PFSK-1 (cell line): Measurements from ENCODE around the gene RANBP10.

Source experiments
- FOXP2 ChIP-seq: optimal IDR thresholded peaks from 2 replicates; pipeline ENCODE3; 2011; ENCODE audit warnings: borderline replicate concordance, control low read depth, inconsistent platforms; ENCODE audit not compliant: insufficient read depth; ENCODE audit errors: extremely low read length, extremely low read depth
- POLR2AphosphoS5 ChIP-seq: IDR thresholded peaks from 2 replicates; pipeline ENCODE4 v1.6.1; 2012; ENCODE audit warnings: low read depth, mild to moderate bottlenecking, control low read depth, low read length, moderate library complexity
- SIN3A ChIP-seq: IDR thresholded peaks from 2 replicates; pipeline ENCODE4 v1.6.1; 2012; ENCODE audit warnings: mild to moderate bottlenecking, low read length, moderate library complexity, borderline replicate concordance; ENCODE audit not compliant: insufficient read depth
- TAF1 ChIP-seq: IDR thresholded peaks from 2 replicates; pipeline ENCODE4 v1.6.1; 2012; ENCODE audit warnings: low read length, control low read depth, borderline replicate concordance; ENCODE audit not compliant: insufficient read depth
- TF ChIP-seq, protein P1 (sequence below), 2 experiments: IDR thresholded peaks; 2 replicates each; pipeline versions ENCODE4 v1.6.1 to v1.8.0; 2011 to 2012; ENCODE audit warnings: low read depth in 2 of 2, low read length in 2 of 2, control low read depth in 1 of 2, inconsistent platforms in 1 of 2, mild to moderate bottlenecking in 1 of 2, moderate library complexity in 1 of 2; ENCODE audit not compliant: insufficient read depth in 1 of 2

RANBP10 gene

DNA sequence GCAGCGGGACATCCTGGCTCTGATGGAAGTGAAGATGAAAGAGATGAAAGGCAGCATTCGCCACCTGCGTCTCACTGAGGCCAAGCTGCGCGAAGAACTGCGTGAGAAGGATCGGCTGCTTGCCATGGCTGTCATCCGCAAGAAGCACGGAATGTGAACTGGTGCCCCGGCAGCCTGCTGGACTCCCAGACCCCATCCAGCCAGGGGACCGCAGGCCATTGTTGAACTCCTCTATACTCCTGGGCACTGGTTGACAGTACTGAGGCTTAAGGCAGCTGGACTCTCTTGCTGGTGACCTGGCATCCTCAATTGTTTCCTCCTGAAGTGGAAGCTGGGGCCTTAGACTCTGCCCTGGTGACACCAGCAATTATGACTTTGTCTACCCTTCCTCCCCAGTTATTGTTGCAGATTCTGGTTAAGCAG, 37.0 kb upstream of the RANBP10 start:
- TF ChIP-seq, protein P1, sequence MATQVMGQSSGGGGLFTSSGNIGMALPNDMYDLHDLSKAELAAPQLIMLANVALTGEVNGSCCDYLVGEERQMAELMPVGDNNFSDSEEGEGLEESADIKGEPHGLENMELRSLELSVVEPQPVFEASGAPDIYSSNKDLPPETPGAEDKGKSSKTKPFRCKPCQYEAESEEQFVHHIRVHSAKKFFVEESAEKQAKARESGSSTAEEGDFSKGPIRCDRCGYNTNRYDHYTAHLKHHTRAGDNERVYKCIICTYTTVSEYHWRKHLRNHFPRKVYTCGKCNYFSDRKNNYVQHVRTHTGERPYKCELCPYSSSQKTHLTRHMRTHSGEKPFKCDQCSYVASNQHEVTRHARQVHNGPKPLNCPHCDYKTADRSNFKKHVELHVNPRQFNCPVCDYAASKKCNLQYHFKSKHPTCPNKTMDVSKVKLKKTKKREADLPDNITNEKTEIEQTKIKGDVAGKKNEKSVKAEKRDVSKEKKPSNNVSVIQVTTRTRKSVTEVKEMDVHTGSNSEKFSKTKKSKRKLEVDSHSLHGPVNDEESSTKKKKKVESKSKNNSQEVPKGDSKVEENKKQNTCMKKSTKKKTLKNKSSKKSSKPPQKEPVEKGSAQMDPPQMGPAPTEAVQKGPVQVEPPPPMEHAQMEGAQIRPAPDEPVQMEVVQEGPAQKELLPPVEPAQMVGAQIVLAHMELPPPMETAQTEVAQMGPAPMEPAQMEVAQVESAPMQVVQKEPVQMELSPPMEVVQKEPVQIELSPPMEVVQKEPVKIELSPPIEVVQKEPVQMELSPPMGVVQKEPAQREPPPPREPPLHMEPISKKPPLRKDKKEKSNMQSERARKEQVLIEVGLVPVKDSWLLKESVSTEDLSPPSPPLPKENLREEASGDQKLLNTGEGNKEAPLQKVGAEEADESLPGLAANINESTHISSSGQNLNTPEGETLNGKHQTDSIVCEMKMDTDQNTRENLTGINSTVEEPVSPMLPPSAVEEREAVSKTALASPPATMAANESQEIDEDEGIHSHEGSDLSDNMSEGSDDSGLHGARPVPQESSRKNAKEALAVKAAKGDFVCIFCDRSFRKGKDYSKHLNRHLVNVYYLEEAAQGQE (IDR thresholded peaks at IDR 0.05; ENCODE audit: insufficient read depth in 1 of 2, low read depth in 2 of 2, low read length in 2 of 2), result no peak
- TF ChIP-seq FOXP2, result no peak
- TF ChIP-seq SIN3A, result no peak
- TF ChIP-seq TAF1, result no peak
- TF ChIP-seq POLR2AphosphoS5, result no peak

DNA sequence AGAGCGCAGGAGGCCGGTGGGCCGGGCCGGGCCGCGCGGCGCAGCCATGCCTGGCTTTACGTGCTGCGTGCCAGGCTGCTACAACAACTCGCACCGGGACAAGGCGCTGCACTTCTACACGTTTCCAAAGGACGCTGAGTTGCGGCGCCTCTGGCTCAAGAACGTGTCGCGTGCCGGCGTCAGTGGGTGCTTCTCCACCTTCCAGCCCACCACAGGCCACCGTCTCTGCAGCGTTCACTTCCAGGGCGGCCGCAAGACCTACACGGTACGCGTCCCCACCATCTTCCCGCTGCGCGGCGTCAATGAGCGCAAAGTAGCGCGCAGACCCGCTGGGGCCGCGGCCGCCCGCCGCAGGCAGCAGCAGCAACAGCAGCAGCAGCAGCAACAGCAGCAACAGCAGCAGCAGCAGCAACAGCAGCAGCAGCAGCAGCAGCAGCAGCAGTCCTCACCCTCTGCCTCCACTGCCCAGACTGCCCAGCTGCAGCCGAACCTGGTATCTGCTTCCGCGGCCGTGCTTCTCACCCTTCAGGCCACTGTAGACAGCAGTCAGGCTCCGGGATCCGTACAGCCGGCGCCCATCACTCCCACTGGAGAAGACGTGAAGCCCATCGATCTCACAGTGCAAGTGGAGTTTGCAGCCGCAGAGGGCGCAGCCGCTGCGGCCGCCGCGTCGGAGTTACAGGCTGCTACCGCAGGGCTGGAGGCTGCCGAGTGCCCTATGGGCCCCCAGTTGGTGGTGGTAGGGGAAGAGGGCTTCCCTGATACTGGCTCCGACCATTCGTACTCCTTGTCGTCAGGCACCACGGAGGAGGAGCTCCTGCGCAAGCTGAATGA, 36.4 kb upstream of the RANBP10 start:
- TF ChIP-seq FOXP2, result no peak
- TF ChIP-seq, protein P1 (IDR thresholded peaks at IDR 0.05; ENCODE audit: insufficient read depth in 1 of 2, low read depth in 2 of 2, low read length in 2 of 2), result no peak
- TF ChIP-seq SIN3A, result no peak
- TF ChIP-seq TAF1, result no peak
- TF ChIP-seq POLR2AphosphoS5, result no peak

DNA sequence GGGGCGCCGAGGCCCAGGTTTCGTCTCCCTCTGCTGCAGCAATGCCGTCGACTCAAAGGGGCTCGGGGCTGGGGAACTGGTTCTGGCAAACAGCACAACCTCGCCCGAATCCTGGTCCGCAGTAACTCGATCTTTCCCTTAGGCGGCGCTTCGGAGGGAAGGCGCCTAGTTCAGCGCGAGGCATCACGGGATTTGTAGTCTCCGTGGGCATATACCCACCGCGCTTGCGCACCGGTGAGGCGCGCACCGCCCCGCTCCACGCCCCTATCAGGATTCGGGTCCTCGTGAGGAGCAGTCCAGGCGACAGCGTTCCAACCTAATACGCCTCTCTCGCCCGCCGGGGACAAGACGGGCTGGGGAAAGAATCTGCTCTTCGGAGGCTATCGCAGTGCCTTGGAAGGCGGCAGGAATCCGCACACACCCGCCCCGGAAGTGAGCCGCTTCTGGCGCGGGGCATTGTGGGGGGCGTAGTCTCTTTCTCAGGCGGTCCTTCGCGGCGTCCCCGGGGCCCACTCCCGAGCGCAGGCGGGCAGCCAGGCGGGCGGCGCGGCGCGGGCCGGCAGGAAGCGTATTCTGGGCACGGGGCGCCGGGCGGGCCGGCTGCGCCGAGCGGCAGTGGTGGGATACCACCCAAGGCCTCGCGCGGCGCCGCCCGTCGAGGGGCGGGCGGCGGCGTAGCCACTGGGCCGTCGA, 35.6 kb upstream of the RANBP10 start, which contains the start of gene THAP11:
TSS of gene THAP11 (plus strand) at position 505 of the 693 bp plus-strand sequence. CDS start 235 bp downstream, outside the sequence.
- TF ChIP-seq, protein P1 (IDR thresholded peaks at IDR 0.05; ENCODE audit: insufficient read depth in 1 of 2, low read depth in 2 of 2, low read length in 2 of 2), result no peak
- no peak; the same call in 1 of the 2 replicates for TF ChIP-seq POLR2AphosphoS5
- TF ChIP-seq FOXP2, result peak; percentile 28
- 0 out of 2 replicates have a peak, but pooled peaks have one; percentile 27 for TF ChIP-seq TAF1
- no peak for TF ChIP-seq SIN3A

DNA sequence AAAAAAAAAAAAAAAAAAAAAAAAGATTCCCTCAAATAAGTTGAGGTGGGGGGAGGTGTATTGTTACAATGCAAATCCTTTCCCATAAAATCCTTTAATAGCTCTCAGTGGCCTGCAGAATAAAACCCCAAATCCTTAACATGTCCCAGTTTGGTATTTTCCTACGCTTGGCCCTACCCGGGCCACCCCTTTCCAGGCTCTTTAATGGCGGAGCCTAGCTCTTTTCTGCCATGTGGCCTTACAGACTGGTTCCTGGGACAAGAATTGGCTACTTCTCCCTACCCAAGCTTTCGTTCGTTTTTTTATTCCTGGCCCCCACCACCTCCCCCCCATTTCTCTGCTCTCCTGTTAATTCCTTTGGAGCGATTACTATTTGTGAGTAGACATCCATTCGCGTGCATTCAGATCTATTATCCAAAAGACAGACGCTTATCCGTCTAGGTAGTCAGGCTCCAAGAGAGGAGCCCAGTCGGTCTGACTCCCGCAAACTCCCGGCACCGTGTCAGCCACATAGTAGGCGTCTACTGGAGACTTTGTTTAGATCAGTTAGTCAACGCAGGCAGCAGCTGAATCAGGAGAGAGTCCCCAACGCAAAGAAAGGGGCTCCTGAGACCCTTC, 34.9 kb upstream of the RANBP10 start:
- TF ChIP-seq SIN3A (no peak), FOXP2 (no peak), TAF1 (no peak), POLR2AphosphoS5 (no peak)
- TF ChIP-seq, protein P1 (IDR thresholded peaks at IDR 0.05; ENCODE audit: insufficient read depth in 1 of 2, low read depth in 2 of 2, low read length in 2 of 2), result no peak
